Measurements from ENCODE around the gene LCN10.

LCN10 gene

GRCh38 chr9:136782452-136782851 lies 39.7 kb upstream of the LCN10 start:
- Histone ChIP-seq H3K4me1 (peaks cover 12% of the 10 kb centered on the region), H3K36me3 (no peaks in the 10 kb centered on the region), H3K27me3 (no peaks in the 10 kb centered on the region), H3K4me3 (ENCODE audit: low read depth, low read length) (no peak overlapping the region), H3K9me3 (no peaks in the 10 kb centered on the region)
- TF ChIP-seq CTCF (IDR thresholded peaks at IDR 0.05; ENCODE audit: low read depth, low read length): no peak
- no peak for DNase-seq

- no peak for DNase-seq
- H3K27me3 ChIP-seq: no peaks in the 10 kb centered on the region
- H3K4me1 ChIP-seq: peaks cover 10% of the 10 kb centered on the region
- no peaks in the 10 kb centered on the region for H3K36me3 ChIP-seq
- TF ChIP-seq CTCF (IDR thresholded peaks at IDR 0.05; ENCODE audit: low read depth, low read length): peak; percentile 29; the same call in 1 of the 2 replicates
- H3K4me3 ChIP-seq (ENCODE audit: low read depth, low read length): no peak overlapping the region
- no peaks in the 10 kb centered on the region for H3K9me3 ChIP-seq
These were observed 37.1 kb upstream of the LCN10 start for GRCh38 chr9:136779808-136780207.

GRCh38 chr9:136777359-136777758 lies 34.6 kb upstream of the LCN10 start:
- Histone ChIP-seq H3K4me3 (ENCODE audit: low read depth, low read length) (no peak overlapping the region), H3K36me3 (no peaks in the 10 kb centered on the region), H3K9me3 (peaks cover 5% of the 10 kb centered on the region; the same call in 1 of the 2 replicates), H3K27me3 (no peaks in the 10 kb centered on the region), H3K4me1 (no peaks in the 10 kb centered on the region)
- no peak for TF ChIP-seq CTCF (IDR thresholded peaks at IDR 0.05; ENCODE audit: low read depth, low read length)
- no peak for DNase-seq

GRCh38 chr9:136776947-136777346 lies 34.2 kb upstream of the LCN10 start:
- no peak for TF ChIP-seq CTCF (IDR thresholded peaks at IDR 0.05; ENCODE audit: low read depth, low read length)
- H3K4me3 ChIP-seq (ENCODE audit: low read depth, low read length): no peak overlapping the region
- H3K4me1 ChIP-seq: no peaks in the 10 kb centered on the region
- no peaks in the 10 kb centered on the region for H3K36me3 ChIP-seq
- peaks cover 5% of the 10 kb centered on the region; the same call in 1 of the 2 replicates for H3K9me3 ChIP-seq
- no peaks in the 10 kb centered on the region for H3K27me3 ChIP-seq
- no peak for DNase-seq

GRCh38 chr9:136775191-136775590 lies 32.5 kb upstream of the LCN10 start:
- Histone ChIP-seq H3K36me3 (no peaks in the 10 kb centered on the region), H3K27me3 (no peaks in the 10 kb centered on the region), H3K4me1 (no peaks in the 10 kb centered on the region), H3K9me3 (peaks cover 5% of the 10 kb centered on the region; the same call in 1 of the 2 replicates), H3K4me3 (ENCODE audit: low read depth, low read length) (no peak overlapping the region)
- no peak for DNase-seq
- no peak for TF ChIP-seq CTCF (IDR thresholded peaks at IDR 0.05; ENCODE audit: low read depth, low read length)

- no peak for TF ChIP-seq CTCF (IDR thresholded peaks at IDR 0.05; ENCODE audit: low read depth, low read length)
- Histone ChIP-seq H3K27me3 (no peaks in the 10 kb centered on the region), H3K9me3 (peaks cover 5% of the 10 kb centered on the region; the same call in 1 of the 2 replicates), H3K36me3 (no peaks in the 10 kb centered on the region), H3K4me1 (no peaks in the 10 kb centered on the region), H3K4me3 (ENCODE audit: low read depth, low read length) (no peak overlapping the region)
- DNase-seq: no peak
These were observed 31.8 kb upstream of the LCN10 start for GRCh38 chr9:136774416-136775045.

All from BE2C (cell line).